ENCODE data around the gene MRPL40. TPM values are rescaled to one million over a fixed set of nuclear protein-coding genes. Genes with fewer than 3 reads are reported as not detected.

MRPL40 gene
- total and polyA plus RNA-seq, 2 of the 13 experiments (the other 11 are each of a cell fraction or from before 2014, with no cell fraction given) = 42.7 to 79.7 TPM

GRCh38 chr22:19419086-19419463 is 13.3 kb upstream of the MRPL40 start:
- Histone ChIP-seq H3K27ac (ENCODE audit: extremely low read length, insufficient read depth, low read length) (no peak overlapping the region), H3K4me1 (ENCODE audit: insufficient read depth, low read length) (peaks cover 29% of the 10 kb centered on the region), H3K9me3 (ENCODE audit: low read length) (no peaks in the 10 kb centered on the region), H2AFZ (ENCODE audit: low read length) (no peak overlapping the region), H3K4me2 (ENCODE audit: low read depth, low read length) (no peak overlapping the region), H3K4me3 (replicated peaks in 1 of 3; ENCODE audit: insufficient read depth in 1 of 3, low read depth in 2 of 3, low read length in 3 of 3) (no peak overlapping the region), H3K27me3 (ENCODE audit: control insufficient read depth in 1 of 2, insufficient read depth in 2 of 2, low read length in 2 of 2) (no peaks in the 10 kb centered on the region; a peak in 1 of 5 replicates), H3K79me2 (ENCODE audit: insufficient read depth, low read length) (peaks cover 91% of the 10 kb centered on the region), H4K20me1 (ENCODE audit: insufficient read depth, low read length) (peaks cover 42% of the 10 kb centered on the region), H3K36me3 (replicated peaks in 1 of 2; ENCODE audit: control insufficient read depth in 1 of 2, insufficient read depth in 2 of 2, low read length in 2 of 2) (peaks cover 0 to 41% of the 10 kb centered on the region in 2 experiments; a peak in 2 of 5 replicates), H3K9ac (ENCODE audit: insufficient read depth, low read depth, low read length) (no peak overlapping the region)
- no peak for ATAC-seq
- no peak for DNase-seq (ENCODE audit: low spot score)
- FAIRE-seq = no peak
- ChIA-PET POLR2A (no interaction called here), CTCF (ENCODE audit: low intra/inter-chr PET ratio, low total read pairs) (no interaction called here)
- 81% methylated on average over 5 of the region's 5 CpGs for WGBS (ENCODE audit: low lambda C conversion rate)
- intact Hi-C loops (cut with micrococcal nuclease; ENCODE audit: unreplicated experiment) = no loop called here
- TF ChIP-seq CEBPB (IDR thresholded peaks at IDR 0.05; ENCODE audit: borderline replicate concordance, low read depth, low read length) (0 out of 2 replicates have a peak, but pooled peaks have one; percentile 4), ZNF20 (CRISPR knock-in tag; IDR thresholded peaks at IDR 0.05) (no peak), ZNF264 (CRISPR knock-in tag; IDR thresholded peaks at IDR 0.05) (no peak)
- in situ Hi-C loops (cut with HindIII; ENCODE audit: extremely low pct_ligation_motif_present, low pct_unique_long_range_greater_than_20kb) = no loop called here
- BruUV-seq (replicated peaks) = no TSS peak

- FAIRE-seq = no peak
- no peak for ATAC-seq
- Histone ChIP-seq H3K9me3 (ENCODE audit: low read length) (no peaks in the 10 kb centered on the region), H4K20me1 (ENCODE audit: insufficient read depth, low read length) (peaks cover 41% of the 10 kb centered on the region), H3K27ac (ENCODE audit: extremely low read length, insufficient read depth, low read length) (no peak overlapping the region), H3K4me2 (ENCODE audit: low read depth, low read length) (no peak overlapping the region), H3K36me3 (replicated peaks in 1 of 2; ENCODE audit: control insufficient read depth in 1 of 2, insufficient read depth in 2 of 2, low read length in 2 of 2) (peaks cover 0 to 42% of the 10 kb centered on the region in 2 experiments; a peak in 2 of 5 replicates), H3K9ac (ENCODE audit: insufficient read depth, low read depth, low read length) (no peak overlapping the region), H3K27me3 (ENCODE audit: control insufficient read depth in 1 of 2, insufficient read depth in 2 of 2, low read length in 2 of 2) (no peaks in the 10 kb centered on the region; a peak in 1 of 5 replicates), H3K4me1 (ENCODE audit: insufficient read depth, low read length) (peaks cover 35% of the 10 kb centered on the region), H3K79me2 (ENCODE audit: insufficient read depth, low read length) (peaks cover 92% of the 10 kb centered on the region), H3K4me3 (replicated peaks in 1 of 3; ENCODE audit: insufficient read depth in 1 of 3, low read depth in 2 of 3, low read length in 3 of 3) (no peak overlapping the region), H2AFZ (ENCODE audit: low read length) (no peak overlapping the region)
- intact Hi-C loops (cut with micrococcal nuclease; ENCODE audit: unreplicated experiment) (no loop called here), in situ Hi-C loops (cut with HindIII; ENCODE audit: extremely low pct_ligation_motif_present, low pct_unique_long_range_greater_than_20kb) (no loop called here)
- 74% methylated on average over 5 of the region's 5 CpGs for WGBS (ENCODE audit: low lambda C conversion rate)
- no TSS peak for BruUV-seq (replicated peaks)
- TF ChIP-seq CEBPB (IDR thresholded peaks at IDR 0.05; ENCODE audit: borderline replicate concordance, low read depth, low read length) (peak; percentile 14; the same call in 1 of the 2 replicates), ZNF496 (CRISPR knock-in tag; IDR thresholded peaks at IDR 0.05; ENCODE audit: insufficient replicate concordance) (no peak)
- ChIA-PET CTCF (ENCODE audit: low intra/inter-chr PET ratio, low total read pairs) (no interaction called here), POLR2A (no interaction called here)
- no peak for DNase-seq (ENCODE audit: low spot score)
Observed at GRCh38 chr22:19419464-19420178, 12.7 kb upstream of the MRPL40 start.
